Ramos (cell line): ENCODE results near the gene JAGN1.
"Not testable (repeated sequence)": the region's sequence is repeated elsewhere in the genome, so short reads cannot be mapped to it uniquely, and the experiment has no call there.

ENCODE experiments used
- in situ Hi-C: fragments of 300-500 bp; cut with MboI; formaldehyde crosslinking; loops from one replicate; pipeline ENCODE4 v1.14.3; 2022; ENCODE audit warnings: low sequenced_read_pairs; ENCODE audit not compliant: unreplicated experiment

Gene JAGN1

GRCh38 chr3:9865125-9865637 lies 25.2 kb upstream of the JAGN1 start:
- in situ Hi-C loops = not testable (repeated sequence)

DNA sequence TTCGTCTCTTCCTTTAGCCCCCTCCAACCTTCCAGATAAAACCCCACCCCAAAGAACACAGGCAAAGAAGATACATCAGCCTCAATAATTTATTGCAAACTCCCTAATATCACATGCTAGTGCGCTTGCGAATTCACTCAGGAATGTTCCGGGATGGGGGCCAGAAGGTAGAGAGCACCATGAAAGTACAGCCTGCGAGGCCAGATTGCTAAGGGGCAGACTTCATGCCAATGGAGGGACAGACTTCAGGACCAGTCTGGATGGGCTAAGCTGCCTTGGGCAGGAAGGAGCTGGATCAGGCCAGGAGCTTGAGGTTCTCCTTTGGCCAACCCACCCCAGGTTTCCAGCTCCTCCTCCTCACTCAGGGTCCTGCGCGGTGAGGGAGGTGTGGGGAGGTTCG lies 23.8 kb upstream of the JAGN1 start:
- in situ Hi-C loops = no loop called here

GRCh38 chr3:9867106-9867505 lies 23.3 kb upstream of the JAGN1 start:
- in situ Hi-C loops = no loop called here

GRCh38 chr3:9869955-9870354 lies 20.5 kb upstream of the JAGN1 start:
- in situ Hi-C loops = no loop called here

DNA sequence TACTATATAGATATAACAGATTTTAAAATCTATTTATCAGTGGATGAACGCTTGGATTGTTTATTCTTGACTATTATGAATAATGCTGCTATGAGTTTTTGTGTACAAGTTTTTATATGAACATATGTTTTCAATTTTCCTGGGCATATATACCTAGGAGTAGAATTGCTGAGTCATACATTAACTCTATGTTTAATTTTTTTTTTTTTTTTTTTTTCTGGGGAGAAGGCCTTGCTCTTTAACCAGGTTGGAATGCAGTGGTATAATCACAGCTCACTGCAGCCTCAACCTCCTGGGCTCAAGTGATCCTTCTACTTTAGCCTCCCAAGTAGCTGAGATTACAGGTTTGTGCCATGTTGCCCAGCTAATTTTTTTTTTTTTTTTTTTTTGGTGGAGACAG lies 19.4 kb upstream of the JAGN1 start:
- in situ Hi-C loops = no loop called here

- in situ Hi-C loops = not testable (repeated sequence)
These were observed 18.3 kb upstream of the JAGN1 start for GRCh38 chr3:9872067-9872466.

DNA sequence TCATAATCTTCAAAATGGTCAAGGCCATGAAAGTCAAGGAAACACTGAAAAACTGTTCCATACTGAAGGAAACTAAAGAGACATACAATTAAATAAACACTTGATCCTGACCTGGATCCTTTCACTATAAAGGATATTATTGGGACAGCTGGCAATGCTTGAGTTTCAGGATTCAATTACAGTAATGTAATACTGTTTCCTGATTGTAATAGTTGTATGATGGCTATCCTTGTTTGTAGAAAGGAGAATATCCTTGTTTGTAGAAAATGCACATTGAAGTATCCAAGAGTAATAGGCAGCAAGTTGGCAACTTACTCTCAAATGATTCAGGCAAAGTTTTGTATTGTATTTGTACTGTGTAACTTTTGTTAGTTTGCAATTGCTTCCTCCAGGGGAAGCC lies 15.0 kb upstream of the JAGN1 start:
- in situ Hi-C loops = no loop called here

DNA sequence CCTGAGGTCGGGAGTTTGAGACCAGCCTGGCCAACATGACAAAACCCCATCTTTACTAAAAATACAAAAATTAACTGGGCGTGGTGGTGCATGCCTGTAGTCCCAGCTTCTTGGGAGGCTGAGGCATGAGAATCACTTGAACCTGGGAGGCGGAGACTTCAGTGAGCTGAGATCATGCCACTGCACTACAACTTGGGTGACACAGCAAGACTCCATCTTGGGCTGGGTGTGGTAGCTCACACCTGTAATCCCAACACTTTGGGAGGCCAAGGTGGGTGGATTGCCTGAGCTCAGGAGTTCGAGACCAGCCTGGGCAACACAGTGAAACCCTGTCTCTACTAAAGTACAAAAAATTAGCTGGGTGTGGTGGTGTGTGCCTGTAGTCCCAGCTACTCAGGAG lies 14.2 kb upstream of the JAGN1 start:
- in situ Hi-C loops = not testable (repeated sequence)

DNA sequence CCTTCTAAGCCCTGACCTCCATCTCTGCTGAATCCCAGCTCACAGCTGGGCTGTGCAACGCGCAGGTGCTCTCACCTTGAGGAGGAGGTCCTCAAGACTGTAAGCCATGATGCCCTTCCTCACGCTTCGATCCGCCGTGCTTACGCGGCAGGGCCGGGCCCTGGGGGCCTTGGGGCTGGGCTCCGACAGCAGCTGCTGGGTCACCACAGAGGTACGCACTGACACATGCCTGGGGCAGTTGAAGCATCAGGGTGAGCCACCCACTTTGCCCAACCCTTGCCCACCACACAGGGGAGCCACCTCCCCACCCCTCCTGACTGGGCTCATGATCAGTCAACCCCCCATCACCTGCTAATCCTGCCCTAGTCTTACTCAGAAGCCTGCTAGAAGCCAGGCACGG lies 13.4 kb upstream of the JAGN1 start:
- in situ Hi-C loops = no loop called here

DNA sequence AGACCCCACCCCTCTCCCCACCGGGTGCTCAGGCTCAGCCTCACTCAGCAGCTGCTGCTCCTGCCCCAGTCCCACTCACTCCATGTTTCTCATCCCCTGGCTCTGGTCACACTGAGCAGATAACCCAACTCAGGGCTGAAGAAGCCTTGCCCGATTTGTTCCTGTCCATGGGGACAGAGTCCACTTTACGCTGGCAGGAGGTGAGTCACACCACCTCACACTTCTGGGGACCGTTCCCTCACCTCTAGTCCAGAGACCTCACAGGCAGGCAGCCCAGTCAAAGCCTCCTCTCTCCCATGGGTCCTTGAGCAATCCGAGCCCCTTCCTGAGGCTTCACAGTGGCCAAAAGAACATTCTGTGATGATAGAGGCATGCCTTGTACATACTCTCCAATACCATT lies 11.7 kb upstream of the JAGN1 start:
- in situ Hi-C loops = no loop called here

GRCh38 chr3:9879830-9880549 lies 10.4 kb upstream of the JAGN1 start, which contains the start of gene CIDEC:
CIDEC (minus strand) TSS chr3:9880253; CDS start chr3:9878486, 1,767 bp downstream.
- in situ Hi-C loops = no loop called here

- in situ Hi-C loops = no loop called here
These were observed 9.0 kb upstream of the JAGN1 start for GRCh38 chr3:9881441-9881840.

DNA sequence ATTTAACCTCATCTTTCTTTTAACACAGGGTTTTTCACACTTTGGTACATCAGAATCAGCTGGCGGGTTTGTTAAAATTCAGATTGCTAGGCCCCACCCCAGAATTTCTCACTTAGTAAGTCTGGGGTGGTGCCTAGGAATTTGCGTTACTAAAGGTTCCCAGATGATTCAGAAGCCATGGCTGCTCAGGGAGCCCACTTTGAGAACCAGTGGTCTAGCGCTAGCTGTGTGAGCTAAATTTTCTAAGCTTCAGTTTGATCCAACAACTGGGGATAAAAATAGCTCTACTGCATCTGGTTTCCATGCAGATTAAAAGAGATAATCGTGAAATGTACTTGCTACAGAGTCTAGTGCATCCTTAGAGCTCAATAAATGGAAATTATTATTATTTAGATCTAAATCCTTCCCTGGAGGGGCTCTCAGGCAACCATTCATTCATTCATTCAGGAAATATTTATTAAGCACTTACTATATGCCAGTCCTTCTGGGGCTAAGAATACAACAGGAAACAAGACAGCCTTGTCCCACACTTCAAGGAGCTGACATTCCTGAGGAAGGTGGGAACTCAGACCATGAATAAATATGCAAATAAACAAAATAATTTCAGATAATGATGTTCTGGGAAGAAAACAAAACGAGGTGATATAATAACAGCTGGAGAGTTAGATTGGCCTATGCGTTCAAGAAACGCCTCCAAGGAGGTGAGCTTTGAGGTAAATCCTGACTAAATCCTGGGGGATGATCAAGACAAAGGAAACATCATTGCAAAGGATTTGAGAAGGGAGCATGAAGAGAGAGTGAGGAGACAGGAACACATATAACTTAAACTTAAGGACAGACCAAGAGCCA lies 6.5 kb upstream of the JAGN1 start:
- in situ Hi-C loops = no loop called here

- in situ Hi-C loops = no loop called here
These were observed 5.8 kb upstream of the JAGN1 start for GRCh38 chr3:9884555-9885165.

GRCh38 chr3:9886328-9886727 lies 4.1 kb upstream of the JAGN1 start:
- in situ Hi-C loops = no loop called here

- in situ Hi-C loops = no loop called here
These were observed 2.9 kb upstream of the JAGN1 start for GRCh38 chr3:9887480-9887879.

- in situ Hi-C loops = no loop called here
These were observed 1.9 kb upstream of the JAGN1 start for GRCh38 chr3:9888540-9888939.

DNA sequence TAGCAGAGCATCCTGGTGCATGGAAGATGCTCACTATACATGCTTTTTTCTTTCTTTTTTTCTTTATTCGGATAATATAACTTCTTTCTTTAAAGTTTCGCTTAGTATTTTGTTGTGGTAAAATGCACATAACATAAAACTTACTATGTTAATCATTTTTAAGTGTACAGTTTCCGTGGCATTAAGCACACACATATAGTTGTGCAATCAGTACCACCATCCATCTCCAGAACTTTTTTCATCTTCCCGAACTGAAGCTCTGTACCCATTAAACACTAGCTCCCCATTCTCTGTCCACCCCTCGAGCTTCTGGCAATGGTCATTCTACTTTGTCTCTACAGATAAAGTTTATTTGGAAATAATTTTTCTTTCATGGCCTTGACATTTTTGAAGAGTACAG lies 1.0 kb upstream of the JAGN1 start:
- in situ Hi-C loops = no loop called here

DNA sequence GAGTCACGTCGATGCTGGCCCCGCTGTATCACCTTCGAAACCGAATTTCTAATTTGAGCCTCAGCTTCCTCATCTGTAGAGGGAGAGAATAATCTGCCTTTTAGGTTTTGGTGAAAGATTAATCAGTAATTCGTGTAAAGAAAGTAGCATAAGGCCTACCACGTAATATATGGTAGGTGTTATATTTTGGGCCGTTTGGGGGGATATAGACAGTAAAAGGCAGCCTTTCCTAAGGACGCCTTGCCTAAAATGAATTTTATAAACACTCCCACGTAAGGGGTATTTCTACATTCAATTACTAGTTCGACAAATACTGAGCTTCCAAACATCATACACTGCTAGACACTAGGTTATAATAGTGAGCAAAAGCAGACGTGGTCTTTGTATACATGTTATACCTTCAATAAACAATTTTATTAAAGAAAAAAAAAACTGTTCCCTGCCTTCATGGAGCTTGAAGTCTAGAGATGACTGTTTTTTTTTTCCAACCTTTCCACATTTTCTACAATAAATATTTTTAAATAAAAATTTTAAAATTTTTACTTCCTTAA lies 737 bp downstream of the JAGN1 start:
- in situ Hi-C loops = no loop called here

- in situ Hi-C loops = no loop called here
These were observed 3.3 kb downstream of the JAGN1 start for GRCh38 chr3:9893739-9894138.

DNA sequence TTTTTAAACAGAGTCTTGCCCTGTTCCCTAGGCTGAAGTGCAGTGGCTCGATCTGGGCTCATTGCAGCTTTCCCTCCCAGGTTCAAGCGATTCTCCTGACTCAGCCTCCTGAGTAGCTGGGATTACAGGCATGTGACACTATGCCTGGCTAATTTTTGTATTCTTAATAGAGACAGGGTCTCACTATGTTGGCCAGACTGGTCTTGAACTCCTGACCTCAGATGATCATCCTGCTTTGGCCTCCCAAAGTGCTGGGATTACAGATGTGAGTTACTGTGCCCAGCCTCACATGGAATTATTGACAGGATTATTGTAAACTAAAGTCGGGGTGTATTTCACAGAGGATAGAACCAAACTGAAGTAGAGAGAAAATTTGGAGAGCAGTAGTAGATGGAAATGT lies 5.3 kb downstream of the JAGN1 start:
- in situ Hi-C loops = not testable (repeated sequence)
